HepG2 (cell line): ENCODE measurements around the gene RBCK1. TPM values are rescaled to one million over a fixed set of nuclear protein-coding genes. Genes with fewer than 3 reads are reported as not detected.
A peak's percentile ranks its signal among the peaks of the same experiment; 100 is the strongest.

Experiments
- EHMT2 ChIP-seq: fragments of 200-600 bp; sonication (generic); IDR thresholded peaks from 2 replicates; pipeline ENCODE4 v1.7.0; 2017; ENCODE audit warnings: antibody characterized with exemption, low read depth, low read length, borderline replicate concordance
- FOXK2 ChIP-seq: fragments of 450-650 bp; IDR thresholded peaks from 2 replicates; pipeline ENCODE4 v1.6.1; 2016
- LRRFIP1 ChIP-seq: sonication (generic); formaldehyde crosslinking; conservative IDR thresholded peaks from 2 replicates; pipeline ENCODE4 v1.4.0; 2020; ENCODE audit warnings: missing genetic modification reagents
- PAX8 ChIP-seq: sonication (generic); formaldehyde crosslinking; IDR thresholded peaks from 2 replicates; pipeline ENCODE4 v1.8.0; 2022; ENCODE audit warnings: mild to moderate bottlenecking, missing genetic modification reagents, borderline replicate concordance
- PHB2 ChIP-seq: fragments of 450-650 bp; IDR thresholded peaks from 2 replicates; pipeline ENCODE4 v1.6.1; 2018; ENCODE audit not compliant: partially characterized antibody
- PHF8 ChIP-seq: sonication (generic); formaldehyde crosslinking; IDR thresholded peaks from 2 replicates; pipeline ENCODE4 v1.5.0; 2020; ENCODE audit warnings: missing genetic modification reagents
- ZBTB49 ChIP-seq: sonication (generic); formaldehyde crosslinking; IDR thresholded peaks from 2 replicates; pipeline ENCODE4 v1.4.0; 2020; ENCODE audit warnings: missing genetic modification reagents, borderline replicate concordance
- ZMYM2 ChIP-seq: sonication (generic); formaldehyde crosslinking; IDR thresholded peaks from 2 replicates; pipeline ENCODE4 v1.8.0; 2022; ENCODE audit warnings: mild to moderate bottlenecking, missing genetic modification reagents
- ZNF12 ChIP-seq: sonication (generic); formaldehyde crosslinking; IDR thresholded peaks from 2 replicates; pipeline ENCODE4 v1.5.0; 2020; ENCODE audit warnings: missing genetic modification reagents
- ZNF407 ChIP-seq: sonication (generic); formaldehyde crosslinking; IDR thresholded peaks from one replicate; pipeline ENCODE4 v1.5.1; 2020; ENCODE audit warnings: mild to moderate bottlenecking, missing genetic modification reagents; ENCODE audit errors: not compliant biosample characterization
- polyA plus RNA-seq, 8 experiments: library from polyadenylated mRNA; depleted of rRNA in 3 of 8; stranded (reverse) in 7 of 8; unstranded in 1 of 8; fragments of >200 nt; fragmentation: Illumina TruSeq in 4 of 8; extraction: Trizol in 4 of 8; gene quantifications; 2 replicates each; pipeline versions ENCODE4 v1.2.1 to v1.2.3, GENCODE V29; 2011 to 2016; ENCODE audit warnings: low read depth in 4 of 8, missing spikeins in 1 of 8, mixed read lengths in 1 of 8; ENCODE audit not compliant: insufficient read depth in 1 of 8
- total RNA-seq, 5 experiments: library from RNA; depleted of rRNA; stranded (reverse); fragments of >200 nt; fragmentation: Illumina TruSeq; extraction: Trizol; gene quantifications; 2 replicates each; pipeline ENCODE4 v1.2.3, GENCODE V29; 2016; ENCODE audit warnings: low read depth in 1 of 5
- TF ChIP-seq, protein P1 (sequence below): sonication (generic); formaldehyde crosslinking; conservative IDR thresholded peaks from 2 replicates; pipeline ENCODE4 v1.8.0; 2022; ENCODE audit warnings: mild to moderate bottlenecking, moderate library complexity, missing genetic modification reagents

RBCK1 gene
- total and polyA plus RNA-seq, 2 of the 13 experiments (the other 11 are each of a cell fraction or from before 2014, with no cell fraction given), result 149 to 215 TPM

DNA sequence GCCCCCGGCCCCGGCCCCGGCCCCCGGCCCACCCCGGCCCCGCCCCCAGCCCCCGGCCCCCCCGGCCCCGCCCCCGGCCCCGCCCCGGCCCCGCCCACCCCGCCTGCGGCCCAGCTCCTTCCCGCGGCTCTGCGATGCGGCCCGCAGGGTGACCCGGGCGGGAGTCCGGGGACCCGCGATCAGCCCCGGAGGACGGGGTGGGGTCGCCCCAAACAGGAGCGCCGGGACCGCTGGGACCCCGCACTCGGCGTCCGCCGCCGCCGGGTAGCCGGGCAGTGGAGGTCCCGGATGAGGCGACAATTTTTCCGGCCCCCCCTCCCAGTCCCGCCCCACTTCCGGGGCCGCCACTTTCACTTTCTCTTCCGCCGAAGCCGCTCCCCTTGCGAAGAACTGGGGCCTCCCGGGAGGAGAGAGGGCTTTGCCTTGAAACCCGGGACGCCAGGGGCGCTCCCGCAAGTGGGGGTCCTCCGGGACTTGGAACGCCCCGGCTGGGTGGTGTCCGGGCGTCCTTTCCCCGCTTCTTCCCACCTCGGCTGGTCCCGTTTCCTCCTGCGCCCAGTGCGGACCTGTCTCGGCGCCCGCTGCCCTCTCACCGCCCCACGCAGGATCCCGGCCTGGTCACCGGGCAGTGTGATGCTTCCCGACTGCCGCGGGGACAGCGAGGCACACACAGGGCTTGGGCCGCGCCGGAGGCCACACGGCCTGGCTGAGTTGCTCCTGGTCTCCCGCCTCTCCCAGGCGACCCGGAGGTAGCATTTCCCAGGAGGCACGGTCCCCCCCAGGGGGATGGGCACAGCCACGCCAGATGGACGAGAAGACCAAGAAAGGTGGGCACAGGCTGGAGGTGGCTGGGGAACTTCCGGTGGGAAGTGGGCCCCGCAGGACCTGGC lies at the start of gene RBCK1 (continued):
- TF ChIP-seq ZNF12 (CRISPR knock-in tag) (0 out of 2 replicates have a peak, but pooled peaks have one; percentile 5), FOXK2 (no peak), LRRFIP1 (CRISPR knock-in tag) (no peak), ZBTB49 (CRISPR knock-in tag) (peak; percentile 93; the same call in 1 of the 2 replicates), EHMT2 (no peak), PHB2 (no peak), PAX8 (CRISPR knock-in tag) (no peak; the same call in 1 of the 2 replicates), ZMYM2 (CRISPR knock-in tag) (no peak), PHF8 (CRISPR knock-in tag) (peak; percentile 87), ZNF407 (peak; percentile 91)
- TF ChIP-seq, protein P1, sequence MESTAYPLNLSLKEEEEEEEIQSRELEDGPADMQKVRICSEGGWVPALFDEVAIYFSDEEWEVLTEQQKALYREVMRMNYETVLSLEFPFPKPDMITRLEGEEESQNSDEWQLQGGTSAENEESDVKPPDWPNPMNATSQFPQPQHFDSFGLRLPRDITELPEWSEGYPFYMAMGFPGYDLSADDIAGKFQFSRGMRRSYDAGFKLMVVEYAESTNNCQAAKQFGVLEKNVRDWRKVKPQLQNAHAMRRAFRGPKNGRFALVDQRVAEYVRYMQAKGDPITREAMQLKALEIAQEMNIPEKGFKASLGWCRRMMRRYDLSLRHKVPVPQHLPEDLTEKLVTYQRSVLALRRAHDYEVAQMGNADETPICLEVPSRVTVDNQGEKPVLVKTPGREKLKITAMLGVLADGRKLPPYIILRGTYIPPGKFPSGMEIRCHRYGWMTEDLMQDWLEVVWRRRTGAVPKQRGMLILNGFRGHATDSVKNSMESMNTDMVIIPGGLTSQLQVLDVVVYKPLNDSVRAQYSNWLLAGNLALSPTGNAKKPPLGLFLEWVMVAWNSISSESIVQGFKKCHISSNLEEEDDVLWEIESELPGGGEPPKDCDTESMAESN (CRISPR knock-in tag), result peak; percentile 67; the same call in 1 of the 2 replicates
